Non-pigmented ciliary epithelial cell (primary cell): Measurements from ENCODE around the gene RCOR1.
"Not testable (repeated sequence)": the region's sequence is repeated elsewhere in the genome, so short reads cannot be mapped to it uniquely, and the experiment has no call there.

Experiments
- DNase-seq: peaks from one replicate; pipeline ENCODE4 v3.0.0-alpha.2; 2010; ENCODE audit warnings: low read depth

Gene RCOR1

GRCh38 chr14:102750376-102750775, 157.9 kb downstream of the RCOR1 start:
- DNase-seq = no peak

- DNase-seq = no peak
Measured at GRCh38 chr14:102751088-102751487, 158.6 kb downstream of the RCOR1 start.

GRCh38 chr14:102752239-102752847, 159.9 kb downstream of the RCOR1 start:
- no peak for DNase-seq

- DNase-seq = no peak
Measured at GRCh38 chr14:102754370-102755262, 162.2 kb downstream of the RCOR1 start.

- no peak for DNase-seq
Measured at GRCh38 chr14:102757646-102758045, 165.2 kb downstream of the RCOR1 start.

GRCh38 chr14:102758087-102758486, 165.6 kb downstream of the RCOR1 start:
- DNase-seq = no peak

GRCh38 chr14:102759456-102760187, 167.2 kb downstream of the RCOR1 start:
- DNase-seq = no peak

GRCh38 chr14:102760496-102761193, 168.2 kb downstream of the RCOR1 start:
- no peak for DNase-seq

GRCh38 chr14:102761206-102761605, 168.8 kb downstream of the RCOR1 start:
- DNase-seq = no peak

GRCh38 chr14:102764220-102764671, 171.8 kb downstream of the RCOR1 start:
- no peak for DNase-seq

GRCh38 chr14:102765770-102766169, 173.3 kb downstream of the RCOR1 start:
- DNase-seq = not testable (repeated sequence)

GRCh38 chr14:102768223-102769048, 176.0 kb downstream of the RCOR1 start:
- no peak for DNase-seq

- DNase-seq = no peak
Measured at GRCh38 chr14:102769049-102769327, 176.5 kb downstream of the RCOR1 start.

GRCh38 chr14:102770147-102771123, 178.0 kb downstream of the RCOR1 start:
- no peak for DNase-seq

- DNase-seq = no peak
Measured at GRCh38 chr14:102771144-102771543, 178.7 kb downstream of the RCOR1 start.

- DNase-seq = no peak
Measured at GRCh38 chr14:102772781-102773570, 180.5 kb downstream of the RCOR1 start.

GRCh38 chr14:102774391-102775153, 182.1 kb downstream of the RCOR1 start:
- DNase-seq = peak; percentile 49
